ENCODE results near the gene TLE5.

Gene TLE5

GRCh38 chr19:3035542-3036118 is 26.7 kb downstream of the TLE5 start:
- WGBS, 2 experiments: 1% methylated on average over 29 of the region's 29 CpGs
- H3K4me1 ChIP-seq (ENCODE audit: control insufficient read depth, insufficient read depth, low read length): peaks cover 16% of the 10 kb centered on the region
- peaks cover 82% of the 10 kb centered on the region for H3K27me3 ChIP-seq (ENCODE audit: control insufficient read depth, insufficient read depth, low read length, poor library complexity, severe bottlenecking)
- peak overlapping the region; percentile 50 for H3K4me3 ChIP-seq (ENCODE audit: insufficient read depth, low read depth, low read length)
- H3K9me3 ChIP-seq (ENCODE audit: control insufficient read depth, low read length): no peaks in the 10 kb centered on the region
- peak overlapping the region; percentile 72 for H3K27ac ChIP-seq (ENCODE audit: insufficient read depth, low read depth, low read length, poor library complexity, severe bottlenecking)
- no peaks in the 10 kb centered on the region for H3K36me3 ChIP-seq (ENCODE audit: control insufficient read depth, insufficient read depth, low read length)

- 6 to 7% methylated on average over 24 to 25 of the region's 28 CpGs for WGBS, 2 experiments
Measured at GRCh38 chr19:3034656-3035541, 27.4 kb downstream of the TLE5 start.

GRCh38 chr19:3034406-3034655 is 28.0 kb downstream of the TLE5 start:
- peaks cover 84% of the 10 kb centered on the region for H3K27me3 ChIP-seq (ENCODE audit: control insufficient read depth, insufficient read depth, low read length, poor library complexity, severe bottlenecking)
- no peaks in the 10 kb centered on the region for H3K9me3 ChIP-seq (ENCODE audit: control insufficient read depth, low read length)
- no peaks in the 10 kb centered on the region for H3K36me3 ChIP-seq (ENCODE audit: control insufficient read depth, insufficient read depth, low read length)
- H3K4me1 ChIP-seq (ENCODE audit: control insufficient read depth, insufficient read depth, low read length): peaks cover 16% of the 10 kb centered on the region
- no peak overlapping the region for H3K27ac ChIP-seq (ENCODE audit: insufficient read depth, low read depth, low read length, poor library complexity, severe bottlenecking)
- H3K4me3 ChIP-seq (ENCODE audit: insufficient read depth, low read depth, low read length): no peak overlapping the region

More at GRCh38 chr19:3034656-3035541, 27.4 kb downstream of the TLE5 start:
- Histone ChIP-seq H3K27ac (ENCODE audit: insufficient read depth, low read depth, low read length, poor library complexity, severe bottlenecking) (no peak overlapping the region), H3K4me3 (ENCODE audit: insufficient read depth, low read depth, low read length) (peak overlapping the region; percentile 31), H3K9me3 (ENCODE audit: control insufficient read depth, low read length) (no peaks in the 10 kb centered on the region), H3K4me1 (ENCODE audit: control insufficient read depth, insufficient read depth, low read length) (peaks cover 16% of the 10 kb centered on the region), H3K36me3 (ENCODE audit: control insufficient read depth, insufficient read depth, low read length) (no peaks in the 10 kb centered on the region), H3K27me3 (ENCODE audit: control insufficient read depth, insufficient read depth, low read length, poor library complexity, severe bottlenecking) (peaks cover 83% of the 10 kb centered on the region)

GRCh38 chr19:3033595-3034405 is 28.5 kb downstream of the TLE5 start:
- H3K27ac ChIP-seq (ENCODE audit: insufficient read depth, low read depth, low read length, poor library complexity, severe bottlenecking): no peak overlapping the region
- H3K4me1 ChIP-seq (ENCODE audit: control insufficient read depth, insufficient read depth, low read length): peaks cover 16% of the 10 kb centered on the region
- H3K4me3 ChIP-seq (ENCODE audit: insufficient read depth, low read depth, low read length): no peak overlapping the region
- 62% methylated on average over 11 of the region's 11 CpGs for WGBS, 2 experiments
- no peaks in the 10 kb centered on the region for H3K36me3 ChIP-seq (ENCODE audit: control insufficient read depth, insufficient read depth, low read length)
- H3K9me3 ChIP-seq (ENCODE audit: control insufficient read depth, low read length): no peaks in the 10 kb centered on the region
- peaks cover 86% of the 10 kb centered on the region for H3K27me3 ChIP-seq (ENCODE audit: control insufficient read depth, insufficient read depth, low read length, poor library complexity, severe bottlenecking)

GRCh38 chr19:3031607-3031867 is 30.8 kb downstream of the TLE5 start:
- Histone ChIP-seq H3K27ac (ENCODE audit: insufficient read depth, low read depth, low read length, poor library complexity, severe bottlenecking) (no peak overlapping the region), H3K27me3 (ENCODE audit: control insufficient read depth, insufficient read depth, low read length, poor library complexity, severe bottlenecking) (peaks cover 88% of the 10 kb centered on the region), H3K4me3 (ENCODE audit: insufficient read depth, low read depth, low read length) (no peak overlapping the region), H3K4me1 (ENCODE audit: control insufficient read depth, insufficient read depth, low read length) (peaks cover 22% of the 10 kb centered on the region), H3K9me3 (ENCODE audit: control insufficient read depth, low read length) (no peaks in the 10 kb centered on the region), H3K36me3 (ENCODE audit: control insufficient read depth, insufficient read depth, low read length) (no peaks in the 10 kb centered on the region)
- 75 to 80% methylated on average over 4 to 5 of the region's 5 CpGs for whole genome bisulfite sequencing, 2 experiments

GRCh38 chr19:3029065-3029923 is 33.0 kb downstream of the TLE5 start, which contains the start of gene TLE2:
TLE2 (minus strand) TSS chr19:3029280; CDS start chr19:3028904, 376 bp downstream.
- Histone ChIP-seq H3K27me3 (ENCODE audit: control insufficient read depth, insufficient read depth, low read length, poor library complexity, severe bottlenecking) (peaks cover 99% of the 10 kb centered on the region), H3K36me3 (ENCODE audit: control insufficient read depth, insufficient read depth, low read length) (no peaks in the 10 kb centered on the region), H3K4me3 (ENCODE audit: insufficient read depth, low read depth, low read length) (peak within 1 kb of the TSS; percentile 16), H3K27ac (ENCODE audit: insufficient read depth, low read depth, low read length, poor library complexity, severe bottlenecking) (no peak within 1 kb of the TSS), H3K4me1 (ENCODE audit: control insufficient read depth, insufficient read depth, low read length) (peaks cover 11% of the 10 kb centered on the region), H3K9me3 (ENCODE audit: control insufficient read depth, low read length) (no peaks in the 10 kb centered on the region)
- WGBS, 2 experiments: 3% methylated on average over 84 to 85 of the region's 85 CpGs

- H3K27ac ChIP-seq (ENCODE audit: insufficient read depth, low read depth, low read length, poor library complexity, severe bottlenecking): no peak overlapping the region
- WGBS, 2 experiments: 2% methylated on average over 38 to 40 of the region's 40 CpGs
Measured at GRCh38 chr19:3028305-3029064, 33.8 kb downstream of the TLE5 start.

GRCh38 chr19:3027981-3028304 is 34.4 kb downstream of the TLE5 start:
- peaks cover 99% of the 10 kb centered on the region for H3K27me3 ChIP-seq (ENCODE audit: control insufficient read depth, insufficient read depth, low read length, poor library complexity, severe bottlenecking)
- H3K4me3 ChIP-seq (ENCODE audit: insufficient read depth, low read depth, low read length): no peak overlapping the region
- no peaks in the 10 kb centered on the region for H3K36me3 ChIP-seq (ENCODE audit: control insufficient read depth, insufficient read depth, low read length)
- 41 to 45% methylated on average over 9 of the region's 9 CpGs for whole genome bisulfite sequencing, 2 experiments
- H3K27ac ChIP-seq (ENCODE audit: insufficient read depth, low read depth, low read length, poor library complexity, severe bottlenecking): no peak overlapping the region
- H3K4me1 ChIP-seq (ENCODE audit: control insufficient read depth, insufficient read depth, low read length): peaks cover 6% of the 10 kb centered on the region
- no peaks in the 10 kb centered on the region for H3K9me3 ChIP-seq (ENCODE audit: control insufficient read depth, low read length)

More at GRCh38 chr19:3028305-3029064, 33.8 kb downstream of the TLE5 start:
- H3K9me3 ChIP-seq (ENCODE audit: control insufficient read depth, low read length): no peaks in the 10 kb centered on the region
- H3K4me3 ChIP-seq (ENCODE audit: insufficient read depth, low read depth, low read length): peak overlapping the region; percentile 16
- no peaks in the 10 kb centered on the region for H3K36me3 ChIP-seq (ENCODE audit: control insufficient read depth, insufficient read depth, low read length)
- peaks cover 6% of the 10 kb centered on the region for H3K4me1 ChIP-seq (ENCODE audit: control insufficient read depth, insufficient read depth, low read length)
- H3K27me3 ChIP-seq (ENCODE audit: control insufficient read depth, insufficient read depth, low read length, poor library complexity, severe bottlenecking): peaks cover 99% of the 10 kb centered on the region

- WGBS, 2 experiments: 81 to 85% methylated on average over 2 of the region's 2 CpGs
- Histone ChIP-seq H3K4me3 (ENCODE audit: insufficient read depth, low read depth, low read length) (no peak overlapping the region), H3K27me3 (ENCODE audit: control insufficient read depth, insufficient read depth, low read length, poor library complexity, severe bottlenecking) (peaks cover 92% of the 10 kb centered on the region), H3K27ac (ENCODE audit: insufficient read depth, low read depth, low read length, poor library complexity, severe bottlenecking) (no peak overlapping the region), H3K4me1 (ENCODE audit: control insufficient read depth, insufficient read depth, low read length) (peaks cover 6% of the 10 kb centered on the region), H3K36me3 (ENCODE audit: control insufficient read depth, insufficient read depth, low read length) (no peaks in the 10 kb centered on the region), H3K9me3 (ENCODE audit: control insufficient read depth, low read length) (no peaks in the 10 kb centered on the region)
Measured at GRCh38 chr19:3027292-3027691, 35.0 kb downstream of the TLE5 start.

Measured in ectodermal cell (in vitro differentiated cells).